NCI-H1048 (cell line): ENCODE measurements around the gene FGD3.

Experiments used
- DNase-seq: peaks from one replicate; lab custom pipeline; 2025; lab: John Stamatoyannopoulos, UW

FGD3 gene

DNA sequence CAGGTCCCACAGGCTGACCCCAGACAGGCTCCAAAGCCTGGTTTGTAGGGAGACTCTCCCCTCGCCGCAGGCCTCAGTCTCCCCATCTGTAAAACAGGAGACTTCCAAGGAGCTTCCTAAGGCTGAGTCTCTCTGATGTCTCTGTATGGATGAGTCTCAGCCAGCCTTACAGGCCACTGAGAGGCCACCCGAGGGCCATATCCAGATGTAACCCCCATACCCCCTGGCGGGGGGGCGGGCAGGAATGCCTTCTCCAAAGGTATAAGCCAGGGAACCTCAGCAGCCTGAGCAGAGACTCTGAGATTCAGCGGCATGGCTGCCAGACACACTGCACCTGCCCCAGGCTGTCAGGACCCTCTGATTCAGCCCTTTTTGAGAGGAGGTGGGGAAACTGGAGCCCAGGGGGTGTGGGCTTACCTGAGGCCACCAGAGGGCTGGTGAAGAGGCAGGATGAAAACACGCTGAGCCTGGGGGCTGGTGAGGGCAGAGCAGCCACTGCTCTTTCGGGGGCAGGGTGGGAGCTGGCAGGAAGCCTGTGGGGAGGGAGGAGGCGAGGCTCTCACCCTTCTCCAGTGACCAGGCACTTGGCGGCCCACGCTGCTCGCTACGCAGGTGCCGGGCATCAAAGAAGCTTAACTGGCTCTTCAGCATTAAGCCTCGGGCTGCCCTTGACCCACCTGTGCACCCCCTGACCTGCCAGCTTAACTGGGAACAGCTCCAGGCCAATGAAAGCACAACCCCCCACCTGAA, 105.6 kb downstream of the FGD3 start:
- DNase-seq, result no peak

DNA sequence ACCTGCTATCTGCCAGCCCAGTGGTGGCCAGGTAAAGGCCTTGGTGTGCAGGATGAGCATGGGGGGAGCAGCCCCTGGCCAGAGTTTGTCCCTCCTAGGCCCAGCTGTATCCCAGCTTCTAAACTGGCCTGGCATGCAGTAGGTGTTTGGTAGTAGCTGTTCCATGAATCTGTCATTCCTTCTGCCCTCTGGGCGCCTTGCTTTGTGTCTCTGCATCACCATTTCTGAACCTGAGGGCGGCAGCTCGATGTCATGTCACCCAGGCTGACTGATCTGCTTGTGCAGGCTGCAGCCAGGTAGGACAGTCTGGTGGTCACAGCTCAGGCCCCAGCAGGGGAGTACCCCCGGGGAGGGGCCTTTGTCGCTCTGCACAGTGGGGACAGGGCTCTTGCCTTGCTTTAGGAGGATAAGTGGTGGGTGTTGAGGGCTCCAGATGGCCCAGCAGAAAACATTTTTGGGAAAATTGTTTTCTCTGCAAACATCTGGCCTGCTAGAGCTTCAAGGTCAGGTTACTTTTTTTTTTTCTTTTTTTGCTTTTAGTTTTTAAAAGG, 106.5 kb downstream of the FGD3 start:
- DNase-seq, result no peak

DNA sequence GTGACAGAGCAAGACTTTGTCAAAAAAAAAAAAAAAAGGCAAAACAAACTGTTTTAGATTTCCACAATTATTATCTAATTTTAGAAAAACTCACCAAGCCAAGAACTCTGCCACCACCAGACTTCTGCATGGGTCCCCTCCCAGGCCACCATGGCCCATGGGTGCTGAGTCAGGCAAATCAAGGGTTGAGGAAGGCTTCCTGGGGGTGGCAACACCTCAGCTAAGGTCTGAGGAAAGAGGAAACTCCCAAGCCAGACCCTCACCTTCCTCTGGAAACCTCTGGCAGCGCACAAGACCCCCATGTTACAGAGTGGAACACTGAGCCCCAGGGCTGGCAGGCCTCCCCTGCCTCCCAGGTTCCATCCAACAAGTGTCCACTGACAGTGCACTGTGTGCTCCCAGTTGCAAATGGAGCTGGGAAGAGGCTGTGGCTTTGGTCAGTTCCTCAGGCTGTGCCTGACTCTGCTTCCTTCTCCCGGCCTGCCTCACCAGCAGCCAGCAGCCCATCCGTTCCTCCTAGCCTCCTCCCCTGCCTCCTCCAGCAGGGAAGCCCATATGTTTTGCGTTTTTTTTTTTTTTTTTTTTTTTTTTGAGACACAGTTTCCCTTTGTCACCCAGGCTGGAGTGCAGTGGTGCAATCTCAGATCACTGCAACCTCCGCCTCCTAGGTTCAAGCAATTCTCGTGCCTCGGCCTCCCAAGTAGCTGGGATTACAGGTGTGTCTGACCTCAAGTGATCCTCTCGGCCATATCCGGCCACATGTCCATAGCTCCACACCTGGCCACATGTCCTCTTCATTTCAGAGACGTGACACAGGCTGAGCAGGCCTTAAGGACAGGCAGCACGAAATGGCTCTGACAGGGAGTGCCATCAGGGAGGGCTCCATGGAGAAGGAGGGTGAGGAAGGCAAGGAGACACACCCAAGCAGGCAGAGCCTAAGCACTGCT, 107.7 kb downstream of the FGD3 start:
- DNase-seq, result no peak

DNA sequence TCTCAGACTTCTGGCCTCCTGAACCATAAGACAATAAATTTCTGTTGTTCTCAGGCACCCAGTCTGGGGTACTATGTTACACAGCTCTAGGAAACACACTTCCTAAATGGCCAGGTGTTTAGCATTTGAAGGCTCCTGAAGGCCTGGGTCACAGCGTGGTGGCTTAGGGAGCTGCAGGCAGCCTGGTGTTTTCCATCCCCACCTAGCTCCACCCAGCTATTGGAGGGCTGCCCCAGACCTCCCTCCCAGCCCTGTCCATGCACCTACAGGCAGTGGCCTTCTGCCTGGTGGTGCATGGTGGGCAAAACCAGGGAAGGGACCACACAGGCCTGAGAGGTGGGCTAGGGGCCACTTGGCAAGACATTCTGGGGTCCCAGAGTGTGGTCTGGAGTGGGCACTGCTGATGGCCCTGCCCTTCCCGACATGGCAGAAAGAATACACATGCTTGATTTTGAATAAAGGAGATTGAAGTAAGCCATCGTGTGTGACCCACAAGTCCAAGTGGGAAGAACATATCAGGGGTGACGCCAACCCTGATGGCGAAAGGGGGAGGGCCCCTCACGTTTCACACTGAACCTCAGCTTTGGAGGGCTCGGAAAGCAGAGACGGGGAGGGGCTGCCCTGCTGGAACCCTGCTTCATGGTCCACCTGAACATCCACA, 109.8 kb downstream of the FGD3 start:
- DNase-seq, result no peak

DNA sequence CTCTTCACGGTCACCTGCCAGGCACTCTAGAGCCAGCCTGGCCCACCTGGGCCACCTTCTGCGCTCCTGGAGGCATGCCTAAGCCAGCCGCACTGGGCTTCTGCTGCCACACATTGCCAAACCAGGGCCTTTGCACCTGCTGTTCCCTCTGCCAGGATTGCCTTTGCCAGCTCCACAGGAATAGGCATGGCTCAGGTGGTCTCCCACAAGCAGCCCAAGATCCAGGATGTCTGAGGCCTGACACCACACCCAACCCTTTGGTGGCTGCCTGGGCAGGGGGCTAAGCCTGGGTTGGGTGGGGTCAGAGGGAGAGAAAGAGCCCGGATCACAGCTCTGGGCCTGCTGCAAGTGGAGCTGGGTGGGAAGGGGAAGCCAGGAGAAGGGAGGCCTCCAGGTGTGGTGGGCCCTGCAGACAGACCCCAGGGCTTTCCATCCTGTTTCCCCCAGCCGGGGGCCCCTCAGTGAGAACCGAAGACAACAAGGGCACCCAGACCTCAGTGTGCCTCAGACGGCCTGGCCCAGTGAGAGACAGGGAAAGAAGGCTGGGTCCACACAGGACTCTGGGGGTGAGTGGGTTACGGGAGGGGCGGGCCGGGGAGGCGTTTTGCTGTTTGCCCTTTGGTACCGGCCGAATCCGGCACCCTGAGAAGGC, 110.5 kb downstream of the FGD3 start:
- DNase-seq, result no peak

DNA sequence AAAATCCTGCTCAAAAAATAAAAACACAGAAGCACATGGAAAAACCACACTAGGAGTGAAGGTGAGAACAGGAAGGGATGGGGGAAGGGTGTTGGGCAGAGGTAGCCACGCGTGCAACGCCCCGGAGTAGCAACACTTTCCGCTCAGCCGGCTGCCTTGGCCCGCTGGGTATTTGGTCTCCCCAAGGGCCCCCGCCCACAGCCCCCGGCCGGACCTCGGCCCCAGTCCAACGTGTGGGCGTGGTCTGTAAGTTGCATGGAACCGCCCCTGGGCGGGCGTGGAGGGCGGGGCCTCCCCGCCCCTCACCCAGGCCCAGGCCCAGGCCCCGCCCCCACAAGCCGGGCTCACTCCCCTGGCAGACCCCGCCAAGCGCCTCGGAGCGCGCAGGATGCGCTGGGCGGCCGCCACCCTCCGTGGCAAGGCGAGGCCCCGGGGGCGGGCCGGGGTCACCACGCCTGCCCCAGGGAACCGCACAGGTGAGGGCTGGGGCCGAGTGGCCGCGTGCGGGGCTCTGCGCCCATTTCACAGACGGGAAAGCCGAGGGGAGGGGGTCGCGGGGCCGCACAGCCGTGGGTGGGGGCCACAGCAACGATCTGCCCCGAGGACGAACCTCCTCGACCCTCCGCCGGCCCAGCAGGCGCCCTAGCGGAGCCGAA, 111.2 kb downstream of the FGD3 start, which contains the start of gene SUSD3:
TSS of gene SUSD3 (plus strand) at position 347 of the 656 bp plus-strand sequence. CDS start at position 389, 42 bp downstream.
- DNase-seq, result no peak

DNA sequence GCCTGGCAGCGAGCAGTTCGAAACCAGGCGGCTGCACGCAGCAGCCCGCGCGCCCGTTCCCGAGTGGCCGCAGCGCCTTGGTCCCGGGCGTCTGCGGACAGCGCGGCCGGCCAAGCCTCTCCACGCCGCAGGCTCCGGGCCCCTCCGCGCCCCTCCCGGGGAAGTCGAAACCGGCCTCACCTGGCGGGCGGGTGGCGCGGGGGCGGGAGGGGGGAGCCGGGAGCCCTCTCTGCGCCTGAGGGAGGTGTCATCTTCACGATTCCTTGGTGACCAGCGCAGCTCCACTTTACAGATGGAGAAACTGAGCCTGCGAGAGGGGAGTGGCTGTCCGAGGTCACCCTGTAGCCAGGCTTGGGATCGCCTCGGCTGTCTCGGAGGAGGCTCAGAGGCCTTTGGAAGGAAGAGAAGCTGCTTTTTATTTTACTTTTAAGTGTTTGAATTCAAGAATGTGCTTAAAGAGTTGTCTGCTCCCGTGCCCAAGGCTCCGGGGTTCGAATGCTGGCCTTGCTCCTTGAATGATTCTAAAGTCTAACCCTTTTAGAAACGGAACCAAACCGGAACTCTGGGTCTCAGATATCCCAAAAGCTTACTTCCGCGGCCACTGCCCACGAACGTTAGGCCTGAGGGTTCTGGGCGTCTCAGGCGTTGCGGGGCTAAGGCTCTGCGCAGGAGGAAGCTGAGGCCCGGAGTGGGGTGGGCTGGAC, 111.8 kb downstream of the FGD3 start:
- no peak for DNase-seq

DNA sequence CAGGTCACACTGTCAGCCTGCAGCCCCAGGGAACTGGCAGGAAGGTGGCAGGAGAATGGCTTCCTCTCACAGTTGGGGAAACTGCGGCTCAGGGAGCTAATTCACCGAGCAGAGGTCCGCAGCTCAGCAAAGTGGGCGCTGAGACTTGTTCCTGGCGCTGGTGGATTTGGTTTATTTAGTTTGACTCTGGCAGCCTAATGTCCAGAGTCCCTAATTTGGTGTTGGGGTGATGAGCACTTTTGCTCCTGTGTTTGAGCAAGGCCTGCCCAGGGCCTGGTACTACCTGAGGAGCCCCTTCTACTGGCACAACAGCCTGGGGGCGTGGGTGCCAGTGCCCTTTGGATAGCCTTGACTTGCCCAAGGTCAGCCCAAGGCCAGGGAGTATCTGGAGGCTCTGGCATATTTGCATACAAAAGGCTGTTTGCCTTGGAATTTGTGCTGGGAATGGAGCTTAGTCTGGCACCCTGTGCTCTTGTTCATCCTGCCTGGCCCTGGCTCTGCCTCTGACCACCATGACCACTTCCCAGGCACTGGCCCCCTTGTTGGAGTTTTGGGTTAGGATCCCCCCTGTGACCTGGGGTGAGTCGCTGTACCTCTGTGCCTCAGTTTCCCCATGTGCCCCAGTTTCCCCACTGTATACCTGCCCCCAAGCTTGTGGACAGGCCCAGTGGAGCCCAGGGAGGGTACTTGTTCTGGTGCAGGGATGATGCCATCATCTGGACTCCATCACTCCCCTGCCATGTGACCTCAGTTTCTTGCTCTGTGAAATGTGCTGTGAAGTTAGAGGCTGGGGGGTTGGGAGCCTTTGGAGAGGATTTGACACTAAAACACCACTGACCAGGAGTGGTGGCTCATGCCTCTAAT, 112.6 kb downstream of the FGD3 start:
- DNase-seq, result no peak

DNA sequence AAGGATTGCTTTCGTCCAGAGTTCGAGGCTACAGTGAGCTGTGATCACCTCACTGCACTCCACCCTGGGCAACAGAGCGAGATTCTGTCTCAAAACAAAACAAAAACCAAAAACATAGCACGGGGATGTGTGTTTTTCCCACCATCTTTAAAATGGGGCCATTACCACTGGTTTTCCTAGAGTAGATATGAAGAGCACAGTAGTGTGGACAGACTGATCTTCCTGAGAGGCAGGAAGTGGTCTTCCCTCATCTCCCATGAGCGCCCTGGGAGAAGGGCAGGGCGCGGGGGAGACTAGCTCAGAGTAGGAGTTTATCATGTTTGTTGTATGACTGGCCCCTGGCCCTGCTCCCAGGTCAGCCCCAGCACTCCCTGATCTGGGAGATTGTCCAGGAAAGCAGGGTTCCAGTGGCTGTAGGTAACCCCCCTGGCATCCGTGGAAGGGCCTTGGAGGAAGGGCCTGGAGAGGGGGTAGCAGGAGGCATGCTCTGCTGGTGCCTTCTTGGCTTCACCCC, 113.5 kb downstream of the FGD3 start:
- DNase-seq, result no peak

DNA sequence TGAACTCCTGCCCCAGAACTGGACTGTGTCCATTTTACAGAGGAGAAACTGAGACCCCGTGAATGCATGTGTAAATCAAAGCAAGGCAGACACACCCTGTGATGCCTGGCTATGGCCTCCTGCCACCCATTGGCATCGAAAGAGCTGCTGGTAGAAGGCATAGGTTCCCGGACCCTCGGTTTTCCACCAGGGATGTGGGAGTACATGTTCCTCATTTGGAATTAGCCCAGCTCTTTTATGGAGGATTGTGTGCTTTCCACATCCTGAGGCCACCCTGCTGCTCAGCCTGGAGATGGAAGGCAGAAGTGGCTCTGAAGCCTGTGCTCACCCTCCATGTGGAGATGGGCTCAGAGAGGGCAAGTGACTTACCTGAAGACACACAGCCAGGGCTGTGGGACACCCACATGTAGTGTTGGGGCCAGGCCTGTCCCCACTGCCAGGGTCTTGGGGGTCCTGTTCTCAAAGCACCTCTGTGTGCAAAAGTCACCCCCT, 114.0 kb downstream of the FGD3 start:
- DNase-seq, result no peak

DNA sequence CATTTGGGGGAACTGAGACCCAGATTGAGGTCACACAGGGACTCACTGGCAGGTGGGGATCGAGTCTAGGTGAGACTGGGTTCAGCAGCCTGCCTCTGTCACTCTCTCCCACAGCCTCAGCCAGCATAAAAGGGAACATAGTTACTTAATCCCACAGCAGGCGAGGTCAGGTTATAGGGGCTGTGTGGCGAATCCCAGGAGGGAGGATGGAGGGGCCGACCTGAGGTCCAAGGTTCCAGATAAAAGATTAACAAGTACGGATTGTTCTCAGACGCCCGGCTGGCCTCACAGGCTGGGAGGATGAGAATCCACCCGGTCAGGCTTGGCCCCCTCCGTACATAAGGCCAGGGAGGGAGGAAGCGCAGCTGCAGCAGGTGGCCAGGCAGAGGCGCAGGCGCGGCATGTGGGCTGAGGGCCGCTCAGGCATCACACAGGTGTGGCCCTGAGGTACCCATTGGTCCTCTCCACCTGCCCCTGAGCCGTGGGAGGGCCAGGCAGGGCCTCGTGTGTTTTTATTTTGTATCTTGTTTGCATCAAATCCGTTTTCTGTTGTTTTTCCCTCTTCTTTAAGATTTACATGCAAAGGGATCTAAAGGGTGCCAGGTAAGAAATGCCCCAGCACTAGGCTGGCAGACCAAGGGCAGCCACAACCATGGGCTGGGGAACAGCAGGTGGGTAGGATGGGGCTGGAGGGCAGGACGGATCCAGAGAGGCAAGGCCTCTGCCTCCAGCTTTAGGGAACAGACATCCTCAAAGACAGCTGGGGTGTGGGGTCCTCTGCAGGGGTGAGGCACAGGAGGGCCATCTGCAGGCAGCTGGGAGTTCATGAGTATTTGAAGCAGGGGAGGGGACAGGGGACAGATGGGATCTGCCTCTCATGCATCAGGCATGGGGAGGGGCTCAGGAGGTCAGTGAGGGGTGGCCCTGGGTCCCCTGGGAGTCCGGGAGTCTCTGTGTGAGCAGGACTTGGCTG, 114.8 kb downstream of the FGD3 start:
- no peak for DNase-seq

DNA sequence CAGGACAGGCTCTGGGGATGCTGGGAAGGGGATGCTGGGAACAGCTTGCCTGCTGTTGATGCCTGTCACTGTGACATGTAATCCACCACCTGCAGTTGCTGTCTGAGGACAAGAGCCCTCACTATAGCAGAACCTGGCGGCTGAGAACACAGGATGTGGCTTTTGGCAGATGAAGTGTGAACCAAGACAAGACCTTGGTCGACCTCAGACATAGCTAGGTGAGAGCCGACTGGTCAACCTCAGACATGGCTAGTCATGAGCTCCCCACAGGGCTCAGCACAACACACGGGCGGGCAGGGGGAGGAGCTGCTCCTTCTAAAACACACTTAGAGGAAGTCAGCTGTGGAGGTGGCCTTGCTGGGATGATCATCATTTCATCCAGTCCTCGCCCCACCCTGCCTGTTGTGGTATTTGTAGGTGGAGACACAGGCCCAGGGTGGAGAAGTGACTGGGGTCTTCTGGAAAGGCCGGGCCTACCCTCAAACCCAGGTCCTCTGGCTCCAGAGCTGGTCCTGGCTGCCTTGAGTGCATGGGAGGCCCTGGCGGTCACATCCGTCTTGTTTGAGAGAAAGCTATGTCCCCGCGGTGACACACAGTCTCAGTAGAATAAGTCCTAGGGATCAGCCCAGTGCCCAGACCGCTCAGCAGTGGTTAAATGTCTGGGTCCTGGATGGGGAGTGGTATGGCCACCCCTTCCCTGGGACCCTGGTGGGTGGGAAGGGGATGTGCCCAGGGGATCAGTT, 117.2 kb downstream of the FGD3 start:
- DNase-seq, result no peak

DNA sequence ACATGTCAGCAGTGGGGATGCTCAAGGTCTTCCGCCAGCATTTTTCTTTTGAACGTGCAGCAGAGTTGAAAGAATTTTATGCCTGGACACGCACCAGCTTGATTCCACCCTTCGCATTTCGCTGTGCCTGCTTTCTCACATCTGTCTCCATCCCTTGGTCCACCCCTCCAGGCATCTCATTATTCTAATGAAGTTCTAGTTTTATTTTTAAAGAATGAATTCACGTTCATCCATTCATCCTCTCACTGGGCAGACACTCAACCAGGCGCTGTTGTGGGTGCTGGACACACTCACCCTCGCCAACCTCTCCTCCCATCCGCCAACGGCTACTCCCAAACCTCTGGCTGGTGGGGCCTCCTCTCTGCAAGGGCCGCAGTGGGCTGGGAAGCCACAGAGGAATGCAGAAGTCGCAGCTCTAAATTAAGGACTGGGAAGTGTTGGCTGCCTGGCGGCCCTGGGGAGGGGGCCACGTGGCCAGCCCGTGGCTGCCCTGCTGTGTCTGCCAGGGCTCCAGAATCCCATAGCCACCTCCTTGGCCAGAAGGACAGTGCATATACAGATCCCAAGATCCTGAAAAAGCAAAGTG, 117.9 kb downstream of the FGD3 start:
- DNase-seq, result no peak

DNA sequence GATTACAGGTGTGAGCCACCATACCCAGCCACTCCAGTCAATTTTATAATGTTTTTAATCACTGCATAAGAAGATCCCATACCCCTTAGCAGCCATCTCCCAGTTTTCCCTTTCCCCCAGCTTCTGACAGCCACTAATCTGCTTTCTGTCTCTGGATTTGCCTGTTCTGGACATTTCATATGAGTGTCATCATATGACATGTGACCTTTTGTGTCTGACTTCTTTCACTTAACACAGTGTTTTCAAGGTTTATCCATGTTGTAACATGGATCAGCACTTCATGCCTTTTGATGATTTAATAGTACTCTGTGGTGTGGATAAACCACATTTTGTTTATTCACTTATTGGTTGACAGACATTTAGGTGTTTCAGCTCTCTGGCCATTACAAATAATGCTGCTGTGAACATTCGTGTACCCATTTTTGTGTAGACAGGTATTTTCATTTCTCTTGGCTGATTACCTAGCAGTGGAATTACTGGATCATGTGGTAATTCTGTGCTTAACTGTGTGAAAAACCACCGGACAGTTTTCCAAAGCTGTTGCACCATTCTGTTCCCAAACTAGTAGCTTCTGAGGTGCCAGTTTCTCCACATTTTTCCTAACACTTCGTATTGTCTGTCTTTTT, 119.8 kb downstream of the FGD3 start:
- DNase-seq, result no peak

DNA sequence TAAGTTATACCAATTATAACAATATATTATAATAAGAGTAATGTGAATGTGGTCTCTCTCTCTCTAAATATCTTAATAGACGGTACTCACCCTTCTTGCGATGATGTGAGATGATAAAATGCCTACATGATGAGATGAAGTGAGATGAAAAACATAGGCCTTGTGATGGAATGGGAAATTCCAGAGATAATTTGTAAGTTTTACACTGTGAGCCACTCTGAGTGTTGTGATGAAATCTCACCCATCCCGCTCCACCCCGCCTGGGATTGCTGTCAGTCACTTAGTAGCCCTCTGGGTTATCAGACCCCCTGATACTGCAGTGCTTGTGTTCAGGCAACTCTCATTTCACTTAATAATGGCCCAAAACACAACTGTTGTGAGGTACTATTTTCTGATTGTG, 121.6 kb downstream of the FGD3 start:
- no peak for DNase-seq

DNA sequence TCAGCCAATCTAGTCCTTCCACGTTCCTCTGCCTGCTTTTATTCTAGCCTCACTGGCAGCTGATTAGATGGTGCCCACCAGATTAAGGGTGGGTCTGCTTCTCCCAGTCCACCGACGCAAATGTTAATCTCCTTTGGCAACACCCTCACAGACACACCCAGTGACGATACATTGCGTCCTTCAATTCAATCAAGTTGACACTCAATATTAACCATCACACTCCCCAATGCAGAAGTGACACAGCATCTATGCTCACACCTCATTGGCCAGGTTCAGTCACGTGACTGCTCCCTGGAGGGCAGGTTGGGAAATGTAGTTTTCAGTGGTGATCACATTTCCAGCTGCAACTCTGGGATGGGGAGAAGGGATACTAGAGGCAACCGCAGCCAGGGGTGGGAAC, 124.1 kb downstream of the FGD3 start:
- DNase-seq, result no peak
